DND-41 (cell line): ENCODE results near the gene NKAIN4.

Experiments
- ATAC-seq: fragments of 200-7000 bp; cut with Tn5 transposase; 3 replicates; pipeline ENCODE4 v1.9.1; 2021; ENCODE audit warnings: low read depth; ENCODE audit not compliant: insufficient read depth
- DNase-seq: peaks from one replicate; pipeline ENCODE4 v3.0.0-alpha.2; 2020
- H2AFZ ChIP-seq: 2 replicates; pipeline ENCODE4 v1.6.0; 2012; ENCODE audit warnings: low read depth, low read length
- H3K27ac ChIP-seq: 2 replicates; pipeline ENCODE4 v1.5.1; 2012; ENCODE audit warnings: low read length, inconsistent platforms
- H3K27me3 ChIP-seq: fragments of 200-600 bp; sonication (generic); 2 replicates; pipeline ENCODE4 v1.6.0; 2012; ENCODE audit warnings: low read length, mild to moderate bottlenecking, inconsistent platforms; ENCODE audit not compliant: insufficient read depth, poor library complexity
- H3K36me3 ChIP-seq: 2 replicates; pipeline ENCODE4 v1.5.1; 2012; ENCODE audit warnings: low read length, inconsistent platforms; ENCODE audit not compliant: insufficient read depth
- H3K4me1 ChIP-seq: 2 replicates; pipeline ENCODE4 v1.5.1; 2012; ENCODE audit warnings: mild to moderate bottlenecking, low read length; ENCODE audit not compliant: insufficient read depth
- H3K4me2 ChIP-seq: 2 replicates; pipeline ENCODE4 v1.6.0; 2012; ENCODE audit warnings: mild to moderate bottlenecking, moderate library complexity, low read length, inconsistent platforms; ENCODE audit not compliant: insufficient read depth
- H3K4me3 ChIP-seq, 2 experiments: fragments of 200-600 bp in 1 of 2; shearing (Covaris generic) in 1 of 2; 2 replicates each; pipeline ENCODE4 v1.5.1; 2012 to 2016; ENCODE audit warnings: inconsistent platforms in 2 of 2, low read length in 2 of 2, mild to moderate bottlenecking in 2 of 2, low read depth in 1 of 2, moderate library complexity in 1 of 2
- H3K79me2 ChIP-seq: 2 replicates; pipeline ENCODE4 v1.6.0; 2012; ENCODE audit warnings: low read length, inconsistent platforms; ENCODE audit not compliant: insufficient read depth
- H3K9ac ChIP-seq: 2 replicates; pipeline ENCODE4 v1.6.0; 2012; ENCODE audit warnings: low read depth, mild to moderate bottlenecking, inconsistent platforms, low read length, moderate library complexity
- H3K9me3 ChIP-seq: 2 replicates; pipeline ENCODE4 v1.5.1; 2012; ENCODE audit warnings: low read length, moderate library complexity, mild to moderate bottlenecking, inconsistent platforms; ENCODE audit not compliant: insufficient read depth, severe bottlenecking
- H4K20me1 ChIP-seq: 2 replicates; pipeline ENCODE4 v1.6.0; 2012; ENCODE audit warnings: low read length; ENCODE audit not compliant: insufficient read depth
- CTCF ChIP-seq: IDR thresholded peaks from 2 replicates; pipeline ENCODE4 v1.5.1; 2012; ENCODE audit warnings: borderline replicate concordance, low read length, moderate library complexity, mild to moderate bottlenecking; ENCODE audit not compliant: poor library complexity, severe bottlenecking; ENCODE audit errors: extremely low read depth
- EZH2 ChIP-seq: IDR thresholded peaks from 3 replicates; pipeline ENCODE4 v1.6.1; 2012; ENCODE audit warnings: borderline replicate concordance, low read depth, mild to moderate bottlenecking, moderate library complexity, low read length, inconsistent platforms; ENCODE audit not compliant: severe bottlenecking

NKAIN4 gene

DNA sequence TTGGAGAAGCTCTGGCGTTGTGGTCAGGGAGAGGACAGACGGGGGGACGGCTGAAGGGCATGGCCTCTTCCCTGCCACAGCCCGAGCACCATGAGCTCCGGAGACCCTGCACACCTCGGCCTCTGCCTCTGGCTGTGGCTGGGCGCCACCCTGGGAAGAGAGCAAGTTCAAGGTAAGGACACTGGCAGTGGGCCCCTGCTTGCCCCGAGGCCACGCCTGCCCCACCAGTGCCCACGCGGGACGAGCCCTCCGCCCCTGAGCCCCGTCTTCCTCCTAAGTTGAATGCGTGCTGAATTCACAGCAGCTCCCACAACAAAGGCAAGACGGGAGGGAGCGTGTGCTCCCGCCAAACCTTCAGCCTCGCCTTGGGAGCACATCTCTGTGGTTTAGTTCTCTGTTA, 40.8 kb upstream of the NKAIN4 start:
- peaks cover 10% of the 10 kb centered on the region for H3K27me3 ChIP-seq
- no peak overlapping the region for H3K27ac ChIP-seq
- peaks cover 41% of the 10 kb centered on the region for H4K20me1 ChIP-seq
- no peaks in the 10 kb centered on the region for H3K9me3 ChIP-seq
- TF ChIP-seq EZH2 = no peak
- TF ChIP-seq CTCF = no peak
- H3K4me1 ChIP-seq = no peaks in the 10 kb centered on the region
- H3K4me2 ChIP-seq = no peak overlapping the region
- no peak overlapping the region for H2AFZ ChIP-seq
- ATAC-seq (no peak), DNase-seq (no peak)
- H3K79me2 ChIP-seq = no peaks in the 10 kb centered on the region
- no peak overlapping the region for H3K9ac ChIP-seq
- no peak overlapping the region for H3K4me3 ChIP-seq
- H3K36me3 ChIP-seq = peaks cover under 1% of the 10 kb centered on the region; the same call in 1 of the 2 replicates

- H3K4me1 ChIP-seq = no peaks in the 10 kb centered on the region
- DNase-seq (no peak), ATAC-seq (no peak)
- H3K27ac ChIP-seq = no peak overlapping the region
- H3K36me3 ChIP-seq = peaks cover 5% of the 10 kb centered on the region
- no peak overlapping the region for H3K4me2 ChIP-seq
- TF ChIP-seq EZH2 = no peak
- TF ChIP-seq CTCF = no peak
- no peak overlapping the region for H3K9ac ChIP-seq
- H3K4me3 ChIP-seq = no peak overlapping the region
- no peak overlapping the region for H2AFZ ChIP-seq
- H3K79me2 ChIP-seq = no peaks in the 10 kb centered on the region
- H3K27me3 ChIP-seq = peaks cover 10% of the 10 kb centered on the region
- peaks cover 46% of the 10 kb centered on the region for H4K20me1 ChIP-seq
- no peaks in the 10 kb centered on the region for H3K9me3 ChIP-seq
Measured at GRCh38 chr20:63294536-63294900, 40.3 kb upstream of the NKAIN4 start.

GRCh38 chr20:63293871-63294535, 39.7 kb upstream of the NKAIN4 start:
- Histone ChIP-seq H4K20me1 (peaks cover 48% of the 10 kb centered on the region), H3K9me3 (no peaks in the 10 kb centered on the region), H3K27me3 (peaks cover 10% of the 10 kb centered on the region), H3K27ac (no peak overlapping the region), H3K36me3 (peaks cover 9% of the 10 kb centered on the region), H3K4me2 (no peak overlapping the region), H3K4me1 (no peaks in the 10 kb centered on the region), H3K4me3 (no peak overlapping the region), H3K9ac (no peak overlapping the region), H2AFZ (no peak overlapping the region), H3K79me2 (no peaks in the 10 kb centered on the region)
- ATAC-seq (no peak), DNase-seq (no peak)
- no peak for TF ChIP-seq EZH2
- TF ChIP-seq CTCF = no peak
